H9 (cell line): ENCODE measurements around the gene STYXL1. TPM values are rescaled to one million over a fixed set of nuclear protein-coding genes. Genes with fewer than 3 reads are reported as not detected.
A peak's percentile ranks its signal among the peaks of the same experiment; 100 is the strongest.

Source experiments
- DNase-seq: peaks from one replicate; pipeline ENCODE4 v3.0.0-alpha.2; 2017
- H2AFZ ChIP-seq: one replicate; pipeline ENCODE4 v1.6.1; 2013; ENCODE audit warnings: mild to moderate bottlenecking, low read length, control low read depth, moderate library complexity
- H2AK5ac ChIP-seq: 2 replicates; pipeline ENCODE4 v1.6.1; 2013; ENCODE audit warnings: low read length, control low read depth, mixed read lengths; ENCODE audit not compliant: insufficient read length
- H2BK120ac ChIP-seq: one replicate; pipeline ENCODE4 v1.6.1; 2013; ENCODE audit warnings: low read depth, mild to moderate bottlenecking, low read length, control low read depth, inconsistent platforms; ENCODE audit not compliant: poor library complexity, severe bottlenecking
- H2BK12ac ChIP-seq: 2 replicates; pipeline ENCODE4 v1.6.1; 2013; ENCODE audit warnings: low read length, control low read depth, mixed read lengths, low read depth; ENCODE audit not compliant: insufficient read length
- H2BK15ac ChIP-seq: 2 replicates; pipeline ENCODE4 v1.6.1; 2013; ENCODE audit warnings: low read depth, low read length, control low read depth
- H2BK20ac ChIP-seq: one replicate; pipeline ENCODE4 v1.6.1; 2013; ENCODE audit warnings: low read depth, mild to moderate bottlenecking, low read length, control low read depth, inconsistent platforms; ENCODE audit not compliant: poor library complexity, severe bottlenecking
- H2BK5ac ChIP-seq: 2 replicates; pipeline ENCODE4 v1.6.1; 2013; ENCODE audit warnings: low read length, control low read depth, mixed read lengths; ENCODE audit not compliant: insufficient read length
- H3K14ac ChIP-seq: 2 replicates; pipeline ENCODE4 v1.6.1; 2013; ENCODE audit warnings: low read length, control low read depth; ENCODE audit not compliant: insufficient read depth
- H3K18ac ChIP-seq: 2 replicates; pipeline ENCODE4 v1.6.1; 2013; ENCODE audit warnings: low read depth, mild to moderate bottlenecking, mixed read lengths, low read length, control low read depth; ENCODE audit not compliant: insufficient read length
- H3K23ac ChIP-seq: 2 replicates; pipeline ENCODE4 v1.6.1; 2013; ENCODE audit warnings: low read length, control low read depth, mixed read lengths, low read depth; ENCODE audit not compliant: insufficient read length
- H3K23me2 ChIP-seq: 2 replicates; pipeline ENCODE4 v1.6.1; 2013; ENCODE audit warnings: low read depth, mild to moderate bottlenecking, mixed read lengths, low read length, control low read depth; ENCODE audit not compliant: insufficient read length, poor library complexity, severe bottlenecking
- H3K27ac ChIP-seq: 2 replicates; pipeline ENCODE4 v1.5.1; 2013; ENCODE audit warnings: low read length, control low read depth, mixed read lengths, low read depth; ENCODE audit not compliant: insufficient read length
- H3K27me3 ChIP-seq: 2 replicates; pipeline ENCODE4 v1.6.1; 2013; ENCODE audit warnings: low read length, control low read depth, inconsistent platforms; ENCODE audit not compliant: insufficient read depth
- H3K4ac ChIP-seq: 2 replicates; pipeline ENCODE4 v1.6.1; 2013; ENCODE audit warnings: low read depth, mild to moderate bottlenecking, control low read depth, inconsistent platforms, low read length, moderate library complexity
- H3K4me1 ChIP-seq: 2 replicates; pipeline ENCODE4 v1.6.1; 2013; ENCODE audit warnings: low read length, control low read depth, inconsistent platforms; ENCODE audit not compliant: insufficient read depth
- H3K4me2 ChIP-seq: 2 replicates; pipeline ENCODE4 v1.6.1; 2013; ENCODE audit warnings: low read length, control low read depth, mixed read lengths; ENCODE audit not compliant: insufficient read length, insufficient read depth
- H3K56ac ChIP-seq: 2 replicates; pipeline ENCODE4 v1.6.1; 2013; ENCODE audit warnings: low read depth, mild to moderate bottlenecking, mixed read lengths, low read length, control low read depth; ENCODE audit not compliant: insufficient read length
- H3K79me1 ChIP-seq: 2 replicates; pipeline ENCODE4 v1.6.1; 2013; ENCODE audit warnings: low read depth, mild to moderate bottlenecking, moderate library complexity, low read length, control low read depth, inconsistent platforms; ENCODE audit not compliant: insufficient read depth, poor library complexity, severe bottlenecking
- H3K79me2 ChIP-seq: 2 replicates; pipeline ENCODE4 v1.6.1; 2013; ENCODE audit warnings: low read length, control low read depth, inconsistent platforms; ENCODE audit not compliant: insufficient read depth
- H3K9ac ChIP-seq: 2 replicates; pipeline ENCODE4 v1.6.1; 2013; ENCODE audit warnings: low read length, control low read depth, mixed read lengths; ENCODE audit not compliant: insufficient read length; ENCODE audit errors: extremely low read depth
- H3K9me3 ChIP-seq: one replicate; pipeline ENCODE4 v1.6.1; 2013; ENCODE audit warnings: low read depth, low read length, inconsistent platforms; ENCODE audit not compliant: control insufficient read depth
- H3T11ph ChIP-seq: one replicate; pipeline ENCODE4 v1.6.1; 2013; ENCODE audit warnings: mild to moderate bottlenecking, low read length, control low read depth, inconsistent platforms
- H4K20me1 ChIP-seq: one replicate; pipeline ENCODE4 v1.6.1; 2013; ENCODE audit not compliant: control insufficient read depth, insufficient read length, insufficient read depth
- H4K5ac ChIP-seq: 2 replicates; pipeline ENCODE4 v1.6.1; 2013; ENCODE audit warnings: low read depth, mild to moderate bottlenecking, mixed read lengths, low read length, control low read depth; ENCODE audit not compliant: insufficient read length
- H4K8ac ChIP-seq: replicated peaks from 2 replicates; pipeline ENCODE4 v1.6.1; 2013; ENCODE audit warnings: low read length, control low read depth, mixed read lengths, low read depth; ENCODE audit not compliant: insufficient read length
- H4K91ac ChIP-seq: 2 replicates; pipeline ENCODE4 v1.6.1; 2013; ENCODE audit warnings: low read depth, mild to moderate bottlenecking, moderate library complexity, mixed read lengths, low read length, control low read depth; ENCODE audit not compliant: insufficient read length
- H3K27ac Mint-ChIP-seq, 3 experiments: 2 replicates in 2 of 3; 3 replicates in 1 of 3; pipeline ENCODE4 v1.8.0; 2020 to 2021; ENCODE audit warnings: mixed read lengths in 3 of 3, mild to moderate bottlenecking in 1 of 3, moderate library complexity in 1 of 3
- H3K27me3 Mint-ChIP-seq: 2 replicates; pipeline ENCODE4 v1.8.0; 2021; ENCODE audit warnings: low read depth, mild to moderate bottlenecking, moderate library complexity, mixed read lengths
- H3K36me3 Mint-ChIP-seq, 3 experiments: 2 replicates in 2 of 3; 3 replicates in 1 of 3; pipeline ENCODE4 v1.8.0; 2020 to 2021; ENCODE audit warnings: low read depth in 3 of 3, mixed read lengths in 3 of 3; ENCODE audit not compliant: insufficient read depth in 1 of 3
- H3K4me1 Mint-ChIP-seq, 2 experiments: 2 replicates each; pipeline ENCODE4 v1.8.0; 2020; ENCODE audit warnings: mixed read lengths in 2 of 2
- H3K4me3 Mint-ChIP-seq, 2 experiments: 2 replicates in 1 of 2; 3 replicates in 1 of 2; pipeline ENCODE4 v1.8.0; 2020 to 2021; ENCODE audit warnings: mild to moderate bottlenecking in 2 of 2, mixed read lengths in 2 of 2, moderate library complexity in 1 of 2
- H3K9me3 Mint-ChIP-seq, 2 experiments: 2 replicates in 1 of 2; 3 replicates in 1 of 2; pipeline ENCODE4 v1.8.0; 2020; ENCODE audit warnings: mild to moderate bottlenecking in 2 of 2, mixed read lengths in 2 of 2, moderate library complexity in 1 of 2
- WGBS: extraction: QIAGEN DNeasy Blood & Tissue Kit; methylation state at CpG from one replicate; pipeline ENCODE4 v1.1.7; 2013; ENCODE audit warnings: missing lambda C conversion rate, low lambda C conversion rate, mixed read lengths; ENCODE audit not compliant: insufficient read length; ENCODE audit errors: extremely low coverage; 5-methylcytosine and 5-hydroxymethylcytosine counted together
- total RNA-seq: library from RNA; stranded (reverse); gene quantifications from 2 replicates; pipeline ENCODE4 v1.2.1, GENCODE V29; 2021
- TF ChIP-seq, protein P1 (sequence below): fragments of 200-600 bp; sonication (generic); conservative IDR thresholded peaks from 3 replicates; pipeline ENCODE4 v1.8.0; 2021; ENCODE audit warnings: antibody characterized with exemption, mild to moderate bottlenecking

STYXL1 gene
- total RNA-seq, 1 experiment from 2014 or later = 38.7 TPM

- peaks cover 37% of the 10 kb centered on the region; the same call in 1 of the 2 replicates for H3K79me2 ChIP-seq
- H3K9ac ChIP-seq = peak overlapping the region; percentile 42
- Mint-ChIP-seq H3K36me3 (peaks cover 27 to 50% (median 38%) of the 10 kb centered on the region in 3 experiments), H3K27me3 (no peaks in the 10 kb centered on the region), H3K4me1 (peaks cover 16 to 19% of the 10 kb centered on the region in 2 experiments), H3K27ac (no peak overlapping the region), H3K9me3 (no peaks in the 10 kb centered on the region; a peak in 1 of 5 replicates), H3K4me3 (peak overlapping the region; percentile 89 to 99)
- H2BK120ac ChIP-seq = no peak overlapping the region
- H3K23ac ChIP-seq = no peak overlapping the region
- H2AFZ ChIP-seq = no peak overlapping the region
- no peak overlapping the region for H4K8ac ChIP-seq
- no peak overlapping the region for H3K18ac ChIP-seq
- no CpG with 5 or more reads among the region's 6 CpGs for WGBS
- no peak overlapping the region for H3K14ac ChIP-seq
- no peak overlapping the region for H3T11ph ChIP-seq
- H3K27me3 ChIP-seq = no peaks in the 10 kb centered on the region
- no peak overlapping the region for H2BK15ac ChIP-seq
- H2BK20ac ChIP-seq = no peak overlapping the region
- DNase-seq = no peak
- H3K56ac ChIP-seq = no peak overlapping the region
- no peak overlapping the region for H2BK12ac ChIP-seq
- peaks cover 4% of the 10 kb centered on the region for H3K79me1 ChIP-seq
- no peak overlapping the region for H3K4ac ChIP-seq
- H4K5ac ChIP-seq = no peak overlapping the region
- H2BK5ac ChIP-seq = no peak overlapping the region
- H3K4me1 ChIP-seq = peaks cover 5% of the 10 kb centered on the region; the same call in 1 of the 2 replicates
- TF ChIP-seq, protein P1, sequence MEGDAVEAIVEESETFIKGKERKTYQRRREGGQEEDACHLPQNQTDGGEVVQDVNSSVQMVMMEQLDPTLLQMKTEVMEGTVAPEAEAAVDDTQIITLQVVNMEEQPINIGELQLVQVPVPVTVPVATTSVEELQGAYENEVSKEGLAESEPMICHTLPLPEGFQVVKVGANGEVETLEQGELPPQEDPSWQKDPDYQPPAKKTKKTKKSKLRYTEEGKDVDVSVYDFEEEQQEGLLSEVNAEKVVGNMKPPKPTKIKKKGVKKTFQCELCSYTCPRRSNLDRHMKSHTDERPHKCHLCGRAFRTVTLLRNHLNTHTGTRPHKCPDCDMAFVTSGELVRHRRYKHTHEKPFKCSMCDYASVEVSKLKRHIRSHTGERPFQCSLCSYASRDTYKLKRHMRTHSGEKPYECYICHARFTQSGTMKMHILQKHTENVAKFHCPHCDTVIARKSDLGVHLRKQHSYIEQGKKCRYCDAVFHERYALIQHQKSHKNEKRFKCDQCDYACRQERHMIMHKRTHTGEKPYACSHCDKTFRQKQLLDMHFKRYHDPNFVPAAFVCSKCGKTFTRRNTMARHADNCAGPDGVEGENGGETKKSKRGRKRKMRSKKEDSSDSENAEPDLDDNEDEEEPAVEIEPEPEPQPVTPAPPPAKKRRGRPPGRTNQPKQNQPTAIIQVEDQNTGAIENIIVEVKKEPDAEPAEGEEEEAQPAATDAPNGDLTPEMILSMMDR = no peak
- no peaks in the 10 kb centered on the region for H4K20me1 ChIP-seq
- H3K9me3 ChIP-seq = no peaks in the 10 kb centered on the region
- peaks cover 7% of the 10 kb centered on the region for H3K23me2 ChIP-seq
- H4K91ac ChIP-seq = no peak overlapping the region
- H3K27ac ChIP-seq = no peak overlapping the region
- H2AK5ac ChIP-seq = no peak overlapping the region
- peak overlapping the region; percentile 81 for H3K4me2 ChIP-seq
Measured at GRCh38 chr7:76049295-76049694, 1.5 kb upstream of the STYXL1 start.
